B cell (primary cell): Measurements from ENCODE around the gene ACTRT1. TPM values are rescaled to one million over a fixed set of nuclear protein-coding genes. Genes with fewer than 3 reads are reported as not detected.

Experiments
- ATAC-seq: fragments of 200-7000 bp; cut with Tn5 transposase; one replicate; pipeline ENCODE4 v1.10.0; 2021; ENCODE audit warnings: low read depth, mild to moderate bottlenecking, moderate number of reproducible peaks, moderate library complexity
- CTCF ChIA-PET: fragments of 350-600 bp; sonication (Branson Sonifier 250); formaldehyde crosslinking; loops from one replicate; lab custom pipeline; 2021; ENCODE audit warnings: antibody characterized with exemption, inconsistent platforms; lab: Charles Lee
- POLR2A ChIA-PET: fragments of 350-600 bp; sonication (Branson Sonifier 250); formaldehyde crosslinking; loops from one replicate; lab custom pipeline; 2021; ENCODE audit warnings: antibody characterized with exemption; lab: Charles Lee
- DNase-seq: peaks from one replicate; pipeline ENCODE4 v3.0.0; 2013
- H2AFZ ChIP-seq: 2 replicates; pipeline ENCODE4 v1.6.1; 2012; ENCODE audit warnings: mild to moderate bottlenecking, low read depth, low read length; ENCODE audit not compliant: insufficient read depth, poor library complexity, severe bottlenecking
- H3K27ac ChIP-seq, 2 donors: 1 replicate in 1 of 2; 2 replicates in 1 of 2; pipeline ENCODE4 v1.5.1; 2012 to 2013; ENCODE audit warnings: low read length in 2 of 2, mild to moderate bottlenecking in 2 of 2, moderate library complexity in 1 of 2
- H3K27me3 ChIP-seq, 4 experiments: fragments of 200-600 bp in 1 of 4; sonication (generic) in 1 of 4; replicated peaks in 1 of 4; 1 replicate in 2 of 4; 2 replicates in 2 of 4; pipeline versions ENCODE4 v1.6.1 to v1.7.0; 2013 to 2016; ENCODE audit warnings: low read length in 3 of 4, mild to moderate bottlenecking in 2 of 4, mixed read lengths in 1 of 4, moderate library complexity in 1 of 4; ENCODE audit not compliant: insufficient read depth in 4 of 4, control insufficient read depth in 3 of 4; ENCODE audit errors: control extremely low read depth in 1 of 4
- H3K36me3 ChIP-seq, 2 experiments: replicated peaks in 1 of 2; 1 replicate in 1 of 2; 2 replicates in 1 of 2; pipeline versions ENCODE4 v1.6.1 to v1.7.1; 2013; ENCODE audit warnings: low read length in 1 of 2; ENCODE audit not compliant: insufficient read depth in 2 of 2, control insufficient read depth in 1 of 2; ENCODE audit errors: control extremely low read depth in 1 of 2, extremely low read depth in 1 of 2
- H3K4me1 ChIP-seq, 2 donors: fragments of 200-600 bp in 1 of 2; sonication (generic) in 1 of 2; 1 replicate in 1 of 2; 2 replicates in 1 of 2; pipeline versions ENCODE4 v1.5.1 to v1.6.1; 2013 to 2017; ENCODE audit warnings: low read length in 2 of 2; ENCODE audit not compliant: control insufficient read depth in 2 of 2, insufficient read depth in 2 of 2
- H3K4me2 ChIP-seq: replicated peaks from 2 replicates; pipeline ENCODE3; 2012; ENCODE audit warnings: mild to moderate bottlenecking, low read depth, low read length; ENCODE audit not compliant: poor library complexity, severe bottlenecking
- H3K4me3 ChIP-seq, 5 experiments: fragments of 200-600 bp in 1 of 5; sonication (generic) in 1 of 5; 1 replicate in 3 of 5; 2 replicates in 2 of 5; pipeline versions ENCODE4 v1.5.1 to v1.7.0; 2011 to 2016; ENCODE audit warnings: low read length in 4 of 5, mild to moderate bottlenecking in 4 of 5, low read depth in 2 of 5, control low read depth in 1 of 5, moderate library complexity in 1 of 5; ENCODE audit not compliant: insufficient read depth in 1 of 5; ENCODE audit errors: control extremely low read depth in 1 of 5, extremely low read depth in 1 of 5
- H3K79me2 ChIP-seq: fragments of 200-600 bp; sonication (generic); one replicate; pipeline ENCODE4 v1.6.0; 2016; ENCODE audit warnings: low read length; ENCODE audit not compliant: control insufficient read depth, insufficient read depth
- H3K9ac ChIP-seq: fragments of 200-600 bp; sonication (generic); 2 replicates; pipeline ENCODE4 v1.6.1; 2017; ENCODE audit warnings: mild to moderate bottlenecking, low read length, moderate library complexity
- H3K9me3 ChIP-seq, 3 donors: one replicate each; pipeline versions ENCODE4 v1.6.1 to v1.7.1; 2013; ENCODE audit warnings: low read length in 2 of 3; ENCODE audit not compliant: control insufficient read depth in 2 of 3, insufficient read depth in 1 of 3; ENCODE audit errors: control extremely low read depth in 1 of 3
- H4K20me1 ChIP-seq: 2 replicates; pipeline ENCODE4 v1.6.0; 2012; ENCODE audit warnings: mild to moderate bottlenecking, low read length; ENCODE audit not compliant: insufficient read depth, control insufficient read depth, poor library complexity, severe bottlenecking
- H3K27ac Mint-ChIP-seq: one replicate; pipeline ENCODE4 v1.8.0; 2021; ENCODE audit warnings: mixed read lengths
- H3K27me3 Mint-ChIP-seq: one replicate; pipeline ENCODE4 v1.8.0; 2021; ENCODE audit warnings: mixed read lengths
- H3K4me1 Mint-ChIP-seq: one replicate; pipeline ENCODE4 v1.8.0; 2021; ENCODE audit warnings: mixed read lengths
- H3K4me3 Mint-ChIP-seq: one replicate; pipeline ENCODE4 v1.8.0; 2021; ENCODE audit warnings: mixed read lengths
- H3K9me3 Mint-ChIP-seq: one replicate; pipeline ENCODE4 v1.8.0; 2022; ENCODE audit warnings: mixed read lengths; ENCODE audit not compliant: insufficient read depth
- EZH2 ChIP-seq: IDR thresholded peaks from 2 replicates; pipeline ENCODE4 v1.6.1; 2012; ENCODE audit warnings: borderline replicate concordance, low read depth, mild to moderate bottlenecking, moderate library complexity, low read length; ENCODE audit not compliant: insufficient read depth, poor library complexity, severe bottlenecking
- WGBS: methylation state at CpG from one replicate; pipeline ENCODE4 v1.1.5; 2013; ENCODE audit warnings: missing lambda C conversion rate; ENCODE audit not compliant: insufficient coverage; 5-methylcytosine and 5-hydroxymethylcytosine counted together
- intact Hi-C: fragments of 100-400 bp; cut with micrococcal nuclease; formaldehyde crosslinking; loops from one replicate; pipeline ENCODE4 v1.10.0; 2022
- polyA minus RNA-seq: library from RNA; depleted of rRNA, polyadenylated mRNA; stranded (reverse); fragments of >200 nt; gene quantifications from 2 replicates; pipeline ENCODE4 v1.2.3, GENCODE V29; 2012
- polyA plus RNA-seq: library from polyadenylated mRNA; depleted of rRNA; stranded (reverse); fragments of >200 nt; gene quantifications from 2 replicates; pipeline ENCODE4 v1.2.3, GENCODE V29; 2012
- total RNA-seq, 2 donors: library from RNA; stranded (reverse); fragments of 120-200 nt in 1 of 2; gene quantifications; 1 replicate in 1 of 2; 2 replicates in 1 of 2; pipeline versions ENCODE4 v1.2.3 to v1.2.4, GENCODE V29; 2013 to 2022
- TF ChIP-seq, protein P1 (sequence below): fragments of 200-600 bp; IDR thresholded peaks from one replicate; pipeline ENCODE4 v1.8.0; 2022; ENCODE audit warnings: antibody characterized with exemption, mild to moderate bottlenecking

The ACTRT1 gene
- not detected in 2 replicates for total RNA-seq
- total RNA-seq (2013), result not detected
- polyA plus RNA-seq, result not detected in 2 replicates
- not detected in 2 replicates for polyA minus RNA-seq

GRCh38 chrX:128052303-128052702, at the start of gene ACTRT1:
Gene ACTRT1 (minus strand): TSS chrX:128052403. CDS start chrX:128052206, 197 bp downstream.
- CTCF ChIA-PET, result no interaction called here
- no peaks in the 10 kb centered on the region for H3K36me3 ChIP-seq
- Mint-ChIP-seq H3K4me1 (no peaks in the 10 kb centered on the region), H3K27ac (no peak within 1 kb of the TSS), H3K4me3 (no peak within 1 kb of the TSS), H3K27me3 (no peaks in the 10 kb centered on the region), H3K9me3 (no peaks in the 10 kb centered on the region)
- H3K9ac ChIP-seq, result no peak within 1 kb of the TSS
- TF ChIP-seq EZH2, result no peak
- TF ChIP-seq, protein P1, sequence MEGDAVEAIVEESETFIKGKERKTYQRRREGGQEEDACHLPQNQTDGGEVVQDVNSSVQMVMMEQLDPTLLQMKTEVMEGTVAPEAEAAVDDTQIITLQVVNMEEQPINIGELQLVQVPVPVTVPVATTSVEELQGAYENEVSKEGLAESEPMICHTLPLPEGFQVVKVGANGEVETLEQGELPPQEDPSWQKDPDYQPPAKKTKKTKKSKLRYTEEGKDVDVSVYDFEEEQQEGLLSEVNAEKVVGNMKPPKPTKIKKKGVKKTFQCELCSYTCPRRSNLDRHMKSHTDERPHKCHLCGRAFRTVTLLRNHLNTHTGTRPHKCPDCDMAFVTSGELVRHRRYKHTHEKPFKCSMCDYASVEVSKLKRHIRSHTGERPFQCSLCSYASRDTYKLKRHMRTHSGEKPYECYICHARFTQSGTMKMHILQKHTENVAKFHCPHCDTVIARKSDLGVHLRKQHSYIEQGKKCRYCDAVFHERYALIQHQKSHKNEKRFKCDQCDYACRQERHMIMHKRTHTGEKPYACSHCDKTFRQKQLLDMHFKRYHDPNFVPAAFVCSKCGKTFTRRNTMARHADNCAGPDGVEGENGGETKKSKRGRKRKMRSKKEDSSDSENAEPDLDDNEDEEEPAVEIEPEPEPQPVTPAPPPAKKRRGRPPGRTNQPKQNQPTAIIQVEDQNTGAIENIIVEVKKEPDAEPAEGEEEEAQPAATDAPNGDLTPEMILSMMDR, result no peak
- H3K79me2 ChIP-seq, result no peaks in the 10 kb centered on the region
- H3K4me1 ChIP-seq, result no peaks in the 10 kb centered on the region
- no peak within 1 kb of the TSS for H3K4me2 ChIP-seq
- no peak for ATAC-seq
- no CpG with 5 or more reads among the region's 1 CpG for WGBS
- H3K27me3 ChIP-seq, result no peaks in the 10 kb centered on the region
- no peak for DNase-seq
- no peaks in the 10 kb centered on the region for H4K20me1 ChIP-seq
- H3K4me3 ChIP-seq, result no peak within 1 kb of the TSS
- H3K27ac ChIP-seq, result no peak within 1 kb of the TSS
- POLR2A ChIA-PET, result no interaction called here
- H3K9me3 ChIP-seq, result peaks cover 0 to 1% (median 0%) of the 10 kb centered on the region in 3 donors
- intact Hi-C loops, result no loop called here
- H2AFZ ChIP-seq, result no peak within 1 kb of the TSS

DNA sequence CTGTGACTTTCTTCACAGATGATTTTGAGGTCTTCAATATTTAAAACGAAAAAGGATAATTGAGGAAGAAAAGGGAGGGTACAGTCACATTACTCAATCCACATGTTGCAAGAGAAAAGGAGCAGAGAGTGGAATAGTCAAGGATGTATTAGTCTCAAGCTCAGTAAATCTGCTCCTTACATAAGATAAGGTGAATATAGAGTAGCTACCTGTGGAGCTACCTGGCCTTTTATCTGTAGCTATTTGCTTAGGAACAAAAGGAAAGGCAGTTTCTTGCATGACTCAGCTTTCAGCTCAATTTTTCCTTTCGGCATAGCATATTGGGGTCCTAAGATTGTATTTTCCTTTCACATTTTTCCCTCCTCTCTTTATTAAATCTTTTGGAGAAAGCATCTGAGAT, 26.3 kb upstream of the ACTRT1 start:
- no peaks in the 10 kb centered on the region for H4K20me1 ChIP-seq
- intact Hi-C loops, result no loop called here
- Mint-ChIP-seq H3K27me3 (no peaks in the 10 kb centered on the region), H3K27ac (no peak overlapping the region), H3K4me1 (no peaks in the 10 kb centered on the region), H3K9me3 (no peaks in the 10 kb centered on the region), H3K4me3 (no peak overlapping the region)
- no peaks in the 10 kb centered on the region for H3K4me1 ChIP-seq
- ATAC-seq, result no peak
- H3K36me3 ChIP-seq, result no peaks in the 10 kb centered on the region
- H3K9ac ChIP-seq, result no peak overlapping the region
- no peaks in the 10 kb centered on the region for H3K27me3 ChIP-seq
- no CpG with 5 or more reads among the region's 2 CpGs for WGBS
- H3K9me3 ChIP-seq, result no peaks in the 10 kb centered on the region
- ChIA-PET POLR2A (no interaction called here), CTCF (no interaction called here)
- no peaks in the 10 kb centered on the region for H3K79me2 ChIP-seq
- H2AFZ ChIP-seq, result no peak overlapping the region
- no peak overlapping the region for H3K27ac ChIP-seq
- no peak for TF ChIP-seq EZH2
- TF ChIP-seq, protein P1, result no peak
- H3K4me2 ChIP-seq, result no peak overlapping the region
- no peak for DNase-seq
- no peak overlapping the region for H3K4me3 ChIP-seq
